Activated B cell treated with CpG ODN at 0.5 μM for 24 hours (primary cell): ENCODE measurements around the gene NFE2L3. TPM values are rescaled to one million over a fixed set of nuclear protein-coding genes. Genes with fewer than 3 reads are reported as not detected.

ENCODE experiments used
- ATAC-seq: fragments of 200-7000 bp; cut with Tn5 transposase; one replicate; pipeline ENCODE4 v1.10.0; 2021; ENCODE audit warnings: low read depth, mild to moderate bottlenecking, moderate library complexity
- CTCF ChIA-PET: fragments of 350-600 bp; sonication (Branson Sonifier 250); formaldehyde crosslinking; loops from one replicate; lab custom pipeline; 2021; ENCODE audit warnings: antibody characterized with exemption; lab: Charles Lee
- POLR2A ChIA-PET: fragments of 350-600 bp; sonication (Branson Sonifier 250); formaldehyde crosslinking; loops from one replicate; lab custom pipeline; 2021; ENCODE audit warnings: antibody characterized with exemption; lab: Charles Lee
- DNase-seq: peaks from one replicate; pipeline ENCODE4 v3.0.0; 2022
- H3K27ac Mint-ChIP-seq: one replicate; pipeline ENCODE4 v1.8.0; 2020; ENCODE audit warnings: mixed read lengths
- H3K27me3 Mint-ChIP-seq: one replicate; pipeline ENCODE4 v1.8.0; 2021; ENCODE audit warnings: mixed read lengths
- H3K36me3 Mint-ChIP-seq: one replicate; pipeline ENCODE4 v1.8.0; 2021; ENCODE audit warnings: low read depth, mixed read lengths
- H3K4me1 Mint-ChIP-seq: one replicate; pipeline ENCODE4 v1.8.0; 2021; ENCODE audit warnings: mixed read lengths
- H3K4me3 Mint-ChIP-seq: one replicate; pipeline ENCODE4 v1.8.0; 2020; ENCODE audit warnings: mild to moderate bottlenecking, mixed read lengths
- H3K9me3 Mint-ChIP-seq: one replicate; pipeline ENCODE4 v1.8.0; 2020; ENCODE audit warnings: mixed read lengths
- intact Hi-C: fragments of 100-400 bp; cut with micrococcal nuclease; formaldehyde crosslinking; loops from one replicate; pipeline ENCODE4 v1.15.1; 2024
- total RNA-seq: library from RNA; stranded (reverse); gene quantifications from 2 replicates; pipeline ENCODE4 v1.2.3, GENCODE V29; 2022
- TF ChIP-seq, protein P1 (sequence below): fragments of 200-600 bp; IDR thresholded peaks from one replicate; pipeline ENCODE4 v1.8.0; 2022; ENCODE audit warnings: antibody characterized with exemption, mild to moderate bottlenecking

NFE2L3 gene
- total RNA-seq, 1 donor from 2014 or later, result 2.7 TPM

DNA sequence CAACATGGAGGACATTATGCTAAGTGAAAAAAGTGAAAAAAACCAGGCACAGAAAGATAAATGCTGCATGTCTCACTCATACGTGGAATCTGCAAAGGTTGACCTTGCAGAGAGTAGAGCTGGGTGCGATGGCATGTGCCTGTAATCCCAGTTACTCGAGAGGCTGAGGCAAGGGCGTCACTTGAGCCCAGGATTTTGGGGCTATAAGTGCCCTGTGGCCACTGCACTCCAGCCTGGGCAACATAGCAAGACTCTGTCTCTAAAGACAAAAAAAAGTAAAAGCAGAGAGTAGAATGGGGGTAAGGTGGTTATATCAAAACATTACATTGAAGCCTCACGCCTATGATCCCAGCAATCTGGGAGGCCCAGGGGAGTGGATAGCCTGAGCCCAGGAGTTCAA, 72.4 kb downstream of the NFE2L3 start:
- Mint-ChIP-seq H3K4me1 (no peaks in the 10 kb centered on the region), H3K4me3 (no peak overlapping the region), H3K27me3 (peaks cover 4% of the 10 kb centered on the region), H3K36me3 (no peaks in the 10 kb centered on the region), H3K27ac (no peak overlapping the region), H3K9me3 (no peaks in the 10 kb centered on the region)
- no peak for DNase-seq
- ChIA-PET POLR2A (no interaction called here), CTCF (no interaction called here)
- TF ChIP-seq, protein P1, sequence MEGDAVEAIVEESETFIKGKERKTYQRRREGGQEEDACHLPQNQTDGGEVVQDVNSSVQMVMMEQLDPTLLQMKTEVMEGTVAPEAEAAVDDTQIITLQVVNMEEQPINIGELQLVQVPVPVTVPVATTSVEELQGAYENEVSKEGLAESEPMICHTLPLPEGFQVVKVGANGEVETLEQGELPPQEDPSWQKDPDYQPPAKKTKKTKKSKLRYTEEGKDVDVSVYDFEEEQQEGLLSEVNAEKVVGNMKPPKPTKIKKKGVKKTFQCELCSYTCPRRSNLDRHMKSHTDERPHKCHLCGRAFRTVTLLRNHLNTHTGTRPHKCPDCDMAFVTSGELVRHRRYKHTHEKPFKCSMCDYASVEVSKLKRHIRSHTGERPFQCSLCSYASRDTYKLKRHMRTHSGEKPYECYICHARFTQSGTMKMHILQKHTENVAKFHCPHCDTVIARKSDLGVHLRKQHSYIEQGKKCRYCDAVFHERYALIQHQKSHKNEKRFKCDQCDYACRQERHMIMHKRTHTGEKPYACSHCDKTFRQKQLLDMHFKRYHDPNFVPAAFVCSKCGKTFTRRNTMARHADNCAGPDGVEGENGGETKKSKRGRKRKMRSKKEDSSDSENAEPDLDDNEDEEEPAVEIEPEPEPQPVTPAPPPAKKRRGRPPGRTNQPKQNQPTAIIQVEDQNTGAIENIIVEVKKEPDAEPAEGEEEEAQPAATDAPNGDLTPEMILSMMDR, result no peak
- no peak for ATAC-seq
- intact Hi-C loops, result no loop called here

DNA sequence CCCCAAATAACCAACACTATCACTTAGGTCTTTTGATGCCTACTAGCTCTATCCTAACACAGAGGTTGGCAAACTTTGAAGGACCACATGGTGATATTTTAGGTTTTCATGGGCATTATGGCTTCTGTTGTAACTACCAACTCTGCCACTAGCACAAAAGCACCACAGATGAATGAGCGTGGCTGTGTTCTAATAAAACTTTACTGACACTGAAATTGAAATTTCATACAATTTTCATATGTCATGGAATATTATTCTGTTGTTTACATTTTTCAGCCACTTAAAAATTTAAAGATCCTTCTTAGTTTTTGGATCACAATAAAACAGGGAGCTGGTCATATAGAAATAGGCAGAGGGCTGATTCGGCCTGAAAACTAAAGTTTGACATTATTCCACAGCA, 76.0 kb downstream of the NFE2L3 start:
- TF ChIP-seq, protein P1, result no peak
- no peak overlapping the region for H3K4me3 Mint-ChIP-seq
- ChIA-PET POLR2A (no interaction called here), CTCF (interaction anchor here (1.1 kb wide), 1 partner anchor 137 kb away, joined by 3 read pairs; no protein-coding TSS in a partner anchor)
- H3K36me3 Mint-ChIP-seq, result no peaks in the 10 kb centered on the region
- ATAC-seq, result no peak
- no peaks in the 10 kb centered on the region for H3K9me3 Mint-ChIP-seq
- H3K27me3 Mint-ChIP-seq, result peaks cover 7% of the 10 kb centered on the region
- H3K27ac Mint-ChIP-seq, result no peak overlapping the region
- intact Hi-C loops, result no loop called here
- DNase-seq, result no peak
- no peaks in the 10 kb centered on the region for H3K4me1 Mint-ChIP-seq

DNA sequence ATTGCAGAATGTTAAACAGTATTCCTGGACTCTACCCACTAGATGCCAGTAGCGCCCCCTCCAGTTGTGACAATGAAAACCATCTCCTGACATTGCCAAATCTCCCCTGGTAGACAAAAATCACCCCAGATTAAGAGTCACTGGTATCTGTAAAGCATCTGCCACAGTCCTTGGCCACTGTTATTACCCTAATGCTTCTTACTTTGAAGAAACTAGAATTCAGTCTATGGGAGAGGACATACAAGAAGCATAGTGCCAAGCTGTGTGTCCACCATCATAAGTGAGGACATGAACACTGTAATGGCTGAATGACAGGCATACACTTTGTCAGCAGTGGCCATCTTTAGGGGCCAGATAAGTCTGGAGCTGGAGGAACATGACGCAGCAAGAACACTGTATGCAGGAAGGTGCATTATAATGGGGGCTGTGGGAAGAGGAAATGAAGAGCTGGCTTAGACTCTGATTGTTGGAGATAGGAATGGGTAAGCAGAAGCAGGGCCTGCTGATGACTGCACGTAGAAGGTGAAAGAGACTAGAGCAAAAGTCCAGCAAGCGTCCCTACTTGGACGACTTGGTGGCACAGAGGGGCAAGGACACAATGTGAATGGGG, 82.0 kb downstream of the NFE2L3 start:
- intact Hi-C loops, result no loop called here
- CTCF ChIA-PET, result interaction anchor here (1.1 kb wide), 1 partner anchor 132 kb away, joined by 3 read pairs; no protein-coding TSS in a partner anchor
- H3K4me1 Mint-ChIP-seq, result no peaks in the 10 kb centered on the region
- POLR2A ChIA-PET, result no interaction called here
- peaks cover 4% of the 10 kb centered on the region for H3K27me3 Mint-ChIP-seq
- DNase-seq (no peak), ATAC-seq (no peak)
- TF ChIP-seq, protein P1, result no peak
- no peaks in the 10 kb centered on the region for H3K9me3 Mint-ChIP-seq
- H3K4me3 Mint-ChIP-seq, result no peak overlapping the region
- H3K27ac Mint-ChIP-seq, result no peak overlapping the region
- H3K36me3 Mint-ChIP-seq, result no peaks in the 10 kb centered on the region

Other genes with a start within 250 kb of the NFE2L3 start
- 618 and 634 TPM in 2 replicates for gene HNRNPA2B1, start 48.5 kb downstream of the NFE2L3 start, total RNA-seq
- gene CBX3, start 49.5 kb downstream of the NFE2L3 start, total RNA-seq, result 123 and 125 TPM in 2 replicates
- gene SNX10, start 139.7 kb downstream of the NFE2L3 start, total RNA-seq, result 28.9 and 32.3 TPM in 2 replicates